NCI-H2227 (cell line): ENCODE measurements around the gene PNMA8A.

Experiments used
- DNase-seq: peaks from one replicate; lab custom pipeline; 2025; ENCODE audit not compliant: unreplicated experiment; lab: John Stamatoyannopoulos, UW

PNMA8A gene

GRCh38 chr19:46428239-46429135 is 42.9 kb downstream of the PNMA8A start, which contains the start of gene PNMA8C:
TSS of gene PNMA8C (minus strand) at chr19:46428936. CDS start at chr19:46428359, 577 bp downstream.
- peak; percentile 85 for DNase-seq

DNA sequence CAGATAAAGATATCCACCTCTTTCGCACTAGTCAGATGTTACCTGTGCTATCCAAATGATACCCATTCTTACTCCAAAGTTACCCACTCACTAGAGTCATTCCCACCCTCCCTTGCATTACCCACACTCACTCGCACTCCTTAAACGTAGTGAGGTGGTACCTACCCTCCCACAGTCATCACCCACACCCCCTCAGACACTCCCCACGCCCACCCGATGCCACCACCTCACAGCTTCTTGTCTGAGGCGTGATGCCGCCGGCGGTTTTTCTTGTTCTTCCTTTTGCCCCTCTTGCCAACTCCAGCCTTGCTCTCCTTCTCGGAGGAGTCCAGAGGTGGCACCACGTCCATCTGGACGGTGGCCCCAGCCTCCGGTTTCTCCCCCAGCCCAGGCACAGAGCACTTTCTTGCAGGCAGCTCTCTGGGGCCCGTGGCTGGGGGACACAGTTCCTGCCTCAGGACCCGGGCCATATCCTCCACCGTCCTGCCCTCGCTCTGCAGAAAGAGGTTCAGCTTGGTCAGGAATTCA is 43.8 kb downstream of the PNMA8A start:
- DNase-seq, result no peak

DNA sequence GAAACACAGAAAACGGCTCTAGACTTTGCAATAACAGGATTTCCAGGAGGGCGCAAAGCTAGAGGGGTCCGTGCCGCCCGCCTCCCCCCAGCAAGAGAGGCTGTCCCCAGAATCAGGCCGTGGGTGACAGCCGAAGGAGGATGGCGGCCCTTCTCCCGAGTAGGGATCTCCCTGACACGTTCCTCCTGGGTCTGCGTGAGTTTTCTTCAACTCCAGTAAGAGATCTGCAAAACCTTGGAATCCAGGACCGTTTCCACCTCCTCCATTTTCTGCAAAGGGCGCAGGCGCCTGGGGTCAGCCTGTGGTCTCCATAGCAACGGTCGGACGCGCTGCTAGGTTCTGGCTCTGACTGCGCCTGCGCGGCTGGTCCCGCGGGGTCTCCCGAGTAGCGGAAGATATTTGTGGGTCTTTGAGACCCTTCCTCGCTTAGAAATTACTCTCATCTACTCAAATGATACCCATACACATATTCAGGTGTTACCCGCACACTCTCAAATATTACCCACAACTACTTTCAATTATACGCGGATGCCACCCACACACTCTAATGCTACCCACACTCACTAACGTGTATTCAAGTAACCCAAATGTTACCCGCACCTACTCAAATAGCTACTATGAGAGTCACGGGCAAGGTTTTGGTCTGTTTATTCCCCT is 44.7 kb downstream of the PNMA8A start:
- DNase-seq, result peak; percentile 88

DNA sequence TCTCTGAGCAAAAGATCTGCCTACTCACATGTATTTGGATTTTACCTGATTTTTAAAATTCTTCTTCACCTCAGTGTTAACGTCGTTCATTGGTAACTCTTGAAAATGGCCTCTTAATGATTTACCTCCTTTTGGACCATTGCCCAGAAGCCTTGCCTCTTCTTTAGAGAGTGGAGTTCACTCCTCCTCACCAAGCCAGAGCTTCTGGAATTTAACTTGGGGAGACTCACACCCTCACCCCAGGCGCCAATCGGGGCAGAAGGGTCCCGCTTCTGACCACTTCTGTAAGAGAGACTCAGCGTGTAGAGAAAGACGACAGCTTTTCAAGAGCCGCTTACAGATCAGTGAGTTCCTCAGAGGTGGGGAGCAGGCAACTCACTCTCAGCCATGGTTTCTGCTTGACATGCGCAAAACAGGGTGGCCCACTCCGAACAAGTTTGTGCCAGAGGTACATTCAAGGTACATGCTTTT is 45.3 kb downstream of the PNMA8A start:
- peak; percentile 20 for DNase-seq

DNA sequence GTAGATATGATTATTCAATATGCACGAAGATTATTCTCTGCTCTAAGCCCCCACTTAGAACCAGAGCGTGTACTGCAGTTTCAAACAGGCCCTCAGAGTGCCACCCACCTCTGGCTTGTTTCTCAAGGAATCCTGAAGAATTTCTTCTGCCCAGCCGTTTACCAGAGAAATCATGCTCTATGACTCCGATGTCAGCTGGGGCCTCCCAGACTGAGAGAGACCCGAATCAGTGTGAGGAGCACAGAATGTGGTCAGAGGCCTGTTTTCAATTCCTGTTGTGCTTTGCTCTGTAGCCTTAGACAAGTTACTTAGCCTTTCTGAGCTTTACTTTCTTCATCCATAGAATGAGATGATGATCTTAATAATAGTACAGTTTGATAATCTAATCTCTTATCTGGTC is 48.2 kb downstream of the PNMA8A start:
- no peak for DNase-seq

DNA sequence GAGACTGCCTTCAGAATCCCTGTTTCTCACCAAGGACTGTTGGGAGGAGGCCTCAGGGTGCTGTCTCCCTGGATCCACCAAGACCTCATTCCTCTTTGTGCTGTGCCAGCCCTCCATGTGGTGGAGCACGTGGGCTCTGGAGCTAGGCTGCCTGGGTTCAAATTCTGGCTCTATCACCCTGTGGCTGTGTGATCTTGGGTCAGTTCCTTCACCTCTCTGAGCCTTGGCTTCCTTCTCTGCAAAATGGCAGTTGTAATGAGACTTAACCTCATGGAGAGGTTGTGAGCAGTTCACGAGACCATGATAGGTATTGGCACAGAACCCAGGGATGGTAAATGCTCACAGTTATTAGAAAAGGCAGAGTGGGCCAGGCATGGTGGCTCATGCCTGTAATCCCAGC is 49.0 kb downstream of the PNMA8A start:
- no peak for DNase-seq

DNA sequence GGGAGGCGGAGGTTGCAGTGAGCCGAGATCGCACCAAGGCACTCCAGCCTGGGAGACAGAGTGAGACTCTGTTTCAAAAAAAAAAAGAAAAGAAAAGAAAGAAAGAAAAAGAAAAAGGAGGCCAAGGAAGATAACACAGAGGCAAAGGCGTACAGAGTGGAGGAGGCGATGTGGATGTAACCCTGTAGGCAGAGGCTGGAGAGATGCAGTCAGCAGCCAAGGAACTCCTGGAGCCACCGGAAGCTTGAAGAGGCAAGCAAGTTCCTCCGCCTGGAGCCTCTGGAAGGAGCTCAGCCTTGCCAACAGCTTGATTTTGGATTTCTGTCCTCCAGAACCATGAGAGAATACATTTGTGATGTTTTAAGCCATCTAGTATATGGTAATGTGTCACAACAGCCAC is 51.3 kb downstream of the PNMA8A start:
- no peak for DNase-seq
